H1 (cell line): ENCODE data around the gene ITPR1. TPM values are rescaled to one million over a fixed set of nuclear protein-coding genes. Genes with fewer than 3 reads are reported as not detected.

Experiments used
- ATF3 ChIP-seq: IDR thresholded peaks from 2 replicates; pipeline ENCODE4 v1.6.1; 2011; ENCODE audit warnings: low read depth, mild to moderate bottlenecking, low read length; ENCODE audit not compliant: insufficient read depth
- BACH1 ChIP-seq: IDR thresholded peaks from 2 replicates; pipeline ENCODE4 v1.6.1; 2012; ENCODE audit warnings: low read length, improper control_type of control experiment
- CHD7 ChIP-seq: fragments of 300-600 bp; sonication (generic); IDR thresholded peaks from 2 replicates; pipeline ENCODE4 v1.7.1; 2012; ENCODE audit warnings: low read length, moderate library complexity, mild to moderate bottlenecking, inconsistent platforms; ENCODE audit not compliant: insufficient replicate concordance
- JUN ChIP-seq: IDR thresholded peaks from 2 replicates; pipeline ENCODE4 v1.6.1; 2011; ENCODE audit warnings: low read depth, mild to moderate bottlenecking, improper control_type of control experiment, low read length
- NANOG ChIP-seq: IDR thresholded peaks from 2 replicates; pipeline ENCODE4 v1.6.1; 2011; ENCODE audit warnings: low read length, low read depth, mild to moderate bottlenecking, inconsistent platforms; ENCODE audit not compliant: insufficient read depth, poor library complexity, severe bottlenecking
- RAD21 ChIP-seq, 2 experiments: IDR thresholded peaks in 1 of 2; conservative IDR thresholded peaks in 1 of 2; 2 replicates each; pipeline ENCODE4 v1.6.1; 2011; ENCODE audit warnings: low read depth in 2 of 2, low read length in 2 of 2, improper control_type of control experiment in 1 of 2, inconsistent platforms in 1 of 2, mild to moderate bottlenecking in 1 of 2, moderate library complexity in 1 of 2
- SIX5 ChIP-seq: IDR thresholded peaks from 2 replicates; pipeline ENCODE4 v1.6.1; 2011; ENCODE audit warnings: mild to moderate bottlenecking, low read depth, low read length
- SP1 ChIP-seq: IDR thresholded peaks from 2 replicates; pipeline ENCODE4 v1.6.1; 2011; ENCODE audit warnings: low read depth, low read length
- polyA plus RNA-seq, 7 experiments: library from polyadenylated mRNA; depleted of rRNA in 3 of 7; stranded (reverse) in 5 of 7; unstranded in 2 of 7; fragments of >200 nt in 5 of 7; fragments of 200-250 nt in 2 of 7; gene quantifications; 1 replicate in 5 of 7; 2 replicates in 1 of 7; 4 replicates in 1 of 7; pipeline versions ENCODE4 v1.2.1 to v1.2.3, GENCODE V29; 2011 to 2013; ENCODE audit warnings: missing spikeins in 2 of 7, mixed read lengths in 2 of 7
- total RNA-seq: library from RNA; stranded (reverse); fragmentation: NEBNext Ultra II Directional; extraction: Animal tissue kit (Norgen Biotek cat#: 25700); gene quantifications from 2 replicates; pipeline ENCODE4 v1.2.1, GENCODE V29; 2021

Gene ITPR1
- total and polyA plus RNA-seq, 2 of the 8 experiments (the other 6 are each of a cell fraction or from before 2014, with no cell fraction given): 2.5 to 16.3 TPM

- no peak for TF ChIP-seq CHD7
- no peak for TF ChIP-seq JUN
- no peak for TF ChIP-seq BACH1
- no peak for TF ChIP-seq SIX5
- TF ChIP-seq NANOG: no peak
- no peak for TF ChIP-seq ATF3
- TF ChIP-seq RAD21 (IDR thresholded peaks at IDR 0.05 in 1 of 2, conservative IDR thresholded peaks at IDR 0.05 in 1 of 2; ENCODE audit: low read depth in 2 of 2, low read length in 2 of 2): no peak
- no peak for TF ChIP-seq SP1
- TF ChIP-seq, all 59 proteins: peak for 0
Observed at GRCh38 chr3:4587061-4587837, 94.1 kb downstream of the ITPR1 start (continued).
